Cardiac fibroblast (primary cell): Measurements from ENCODE around the gene ZBED6.
A peak's percentile ranks its signal among the peaks of the same experiment; 100 is the strongest.
"Not testable (repeated sequence)": the region's sequence is repeated elsewhere in the genome, so short reads cannot be mapped to it uniquely, and the experiment has no call there.

ENCODE experiments used
- DNase-seq, 2 donors: peaks; one replicate each; pipeline versions ENCODE4 v3.0.0 to v3.0.0-alpha.2; 2010; ENCODE audit warnings: low read depth in 2 of 2
- H3K4me3 ChIP-seq, 2 donors: replicated peaks in 1 of 2; 1 replicate in 1 of 2; 2 replicates in 1 of 2; pipeline ENCODE4 v1.5.1; 2011; ENCODE audit warnings: low read depth in 2 of 2, low read length in 2 of 2, mild to moderate bottlenecking in 2 of 2, moderate library complexity in 1 of 2
- TF ChIP-seq, protein P1 (sequence below): IDR thresholded peaks from one replicate; pipeline ENCODE4 v1.5.1; 2011; ENCODE audit warnings: low read depth, mild to moderate bottlenecking, low read length, inconsistent platforms

Gene ZBED6

GRCh38 chr1:203813581-203814341, 18.3 kb downstream of the ZBED6 start:
- H3K4me3 ChIP-seq = no peak overlapping the region
- no peak for DNase-seq
- TF ChIP-seq, protein P1, sequence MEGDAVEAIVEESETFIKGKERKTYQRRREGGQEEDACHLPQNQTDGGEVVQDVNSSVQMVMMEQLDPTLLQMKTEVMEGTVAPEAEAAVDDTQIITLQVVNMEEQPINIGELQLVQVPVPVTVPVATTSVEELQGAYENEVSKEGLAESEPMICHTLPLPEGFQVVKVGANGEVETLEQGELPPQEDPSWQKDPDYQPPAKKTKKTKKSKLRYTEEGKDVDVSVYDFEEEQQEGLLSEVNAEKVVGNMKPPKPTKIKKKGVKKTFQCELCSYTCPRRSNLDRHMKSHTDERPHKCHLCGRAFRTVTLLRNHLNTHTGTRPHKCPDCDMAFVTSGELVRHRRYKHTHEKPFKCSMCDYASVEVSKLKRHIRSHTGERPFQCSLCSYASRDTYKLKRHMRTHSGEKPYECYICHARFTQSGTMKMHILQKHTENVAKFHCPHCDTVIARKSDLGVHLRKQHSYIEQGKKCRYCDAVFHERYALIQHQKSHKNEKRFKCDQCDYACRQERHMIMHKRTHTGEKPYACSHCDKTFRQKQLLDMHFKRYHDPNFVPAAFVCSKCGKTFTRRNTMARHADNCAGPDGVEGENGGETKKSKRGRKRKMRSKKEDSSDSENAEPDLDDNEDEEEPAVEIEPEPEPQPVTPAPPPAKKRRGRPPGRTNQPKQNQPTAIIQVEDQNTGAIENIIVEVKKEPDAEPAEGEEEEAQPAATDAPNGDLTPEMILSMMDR = no peak

GRCh38 chr1:203818399-203818798, 23.0 kb downstream of the ZBED6 start:
- H3K4me3 ChIP-seq = no peak overlapping the region
- no peak for DNase-seq
- TF ChIP-seq, protein P1 = no peak

DNA sequence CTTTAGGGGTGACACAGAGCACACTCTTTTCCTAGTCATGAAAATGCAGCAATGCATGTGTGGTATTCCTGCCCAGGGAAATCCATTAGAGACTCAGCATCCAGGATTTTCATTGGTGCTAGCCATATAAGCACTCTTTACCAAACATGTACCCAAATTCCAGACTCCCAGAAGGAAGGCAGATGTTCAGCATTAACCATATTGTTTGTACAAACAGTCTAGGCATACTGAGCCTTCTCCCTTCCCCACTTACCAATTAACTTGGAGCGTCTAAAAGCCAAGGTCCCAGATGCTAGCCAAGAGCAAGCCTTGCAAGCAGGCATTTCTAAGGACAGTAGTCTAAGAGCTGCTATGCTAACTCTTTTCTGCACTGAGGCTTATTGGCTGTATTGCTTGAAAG, 27.9 kb downstream of the ZBED6 start:
- H3K4me3 ChIP-seq = no peak overlapping the region
- TF ChIP-seq, protein P1 = no peak
- DNase-seq = no peak

- TF ChIP-seq, protein P1 = no peak
- H3K4me3 ChIP-seq = no peak overlapping the region
- no peak for DNase-seq
Measured at GRCh38 chr1:203826175-203826574, 30.8 kb downstream of the ZBED6 start.

- DNase-seq = no peak
- TF ChIP-seq, protein P1 = no peak
- no peak overlapping the region for H3K4me3 ChIP-seq
Measured at GRCh38 chr1:203828002-203828401, 32.6 kb downstream of the ZBED6 start.

DNA sequence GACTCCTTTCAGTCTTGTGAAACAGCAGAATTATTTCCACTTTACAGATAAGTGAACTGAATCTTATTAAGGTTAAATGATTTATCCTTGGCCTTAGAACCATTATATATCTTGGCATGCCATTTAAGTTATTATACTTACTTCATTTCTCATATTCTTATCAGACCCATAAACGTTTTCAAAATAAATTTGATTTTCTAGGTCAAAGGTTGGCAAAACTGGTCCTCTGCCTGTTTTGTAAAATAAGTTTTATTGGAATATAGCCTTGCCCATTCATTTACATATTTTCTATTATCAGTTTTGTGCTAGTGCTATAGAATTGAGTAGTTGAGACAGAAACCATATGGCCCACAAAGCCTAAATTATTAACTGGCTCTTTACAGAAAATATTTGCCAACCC, 33.1 kb downstream of the ZBED6 start:
- H3K4me3 ChIP-seq = no peak overlapping the region
- DNase-seq = no peak
- TF ChIP-seq, protein P1 = no peak

GRCh38 chr1:203829247-203829646, 33.8 kb downstream of the ZBED6 start:
- H3K4me3 ChIP-seq = not testable (repeated sequence)
- peak in 1 of 2 donors; percentile 36 for DNase-seq
